IPS-11a (cell line): ENCODE data around the gene CAPN10.

Experiments used
- H3K4me3 ChIP-seq: one replicate; pipeline ENCODE4 v1.5.1; 2013; ENCODE audit warnings: low read depth, low read length, control low read depth

CAPN10 gene

DNA sequence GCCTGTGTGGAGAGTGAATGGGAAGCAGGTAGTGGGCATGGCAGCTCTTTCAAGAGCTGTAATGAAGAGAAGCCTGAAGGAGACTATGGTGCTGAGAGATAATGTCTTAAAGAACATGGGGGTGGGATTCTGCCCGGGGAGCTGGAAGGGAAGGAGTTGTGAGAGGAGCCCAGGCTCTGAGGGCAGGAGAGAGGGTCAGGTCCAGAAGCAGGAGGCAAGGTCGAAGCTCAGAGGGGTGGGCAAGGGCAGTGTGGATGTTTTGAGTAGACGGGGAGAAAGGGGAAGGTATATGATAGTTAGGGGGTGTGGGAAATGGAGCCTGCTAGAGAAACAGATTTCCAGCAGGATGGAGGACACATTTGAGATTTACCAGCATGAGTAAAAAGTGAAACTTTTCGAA, 2.1 kb downstream of the CAPN10 start:
- no peak overlapping the region for H3K4me3 ChIP-seq

DNA sequence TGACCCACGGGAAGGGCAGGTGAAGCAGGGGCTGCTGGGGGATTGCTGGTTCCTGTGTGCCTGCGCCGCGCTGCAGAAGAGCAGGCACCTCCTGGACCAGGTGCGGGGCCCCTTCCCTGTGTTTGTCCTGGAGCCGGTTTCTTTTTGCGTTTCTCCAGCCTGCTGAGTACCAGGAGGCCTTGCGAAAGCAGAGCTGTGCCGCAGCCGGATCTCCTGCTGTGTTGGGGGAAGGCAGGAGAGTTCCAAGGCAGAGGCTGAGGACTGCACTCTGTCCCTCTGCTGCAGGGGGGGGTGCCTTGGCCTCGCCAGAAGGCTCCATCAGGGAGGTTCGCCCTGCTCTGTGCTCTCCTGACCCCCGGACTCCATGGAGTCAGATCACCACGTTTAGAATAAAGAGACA, 2.8 kb downstream of the CAPN10 start:
- no peak overlapping the region for H3K4me3 ChIP-seq

DNA sequence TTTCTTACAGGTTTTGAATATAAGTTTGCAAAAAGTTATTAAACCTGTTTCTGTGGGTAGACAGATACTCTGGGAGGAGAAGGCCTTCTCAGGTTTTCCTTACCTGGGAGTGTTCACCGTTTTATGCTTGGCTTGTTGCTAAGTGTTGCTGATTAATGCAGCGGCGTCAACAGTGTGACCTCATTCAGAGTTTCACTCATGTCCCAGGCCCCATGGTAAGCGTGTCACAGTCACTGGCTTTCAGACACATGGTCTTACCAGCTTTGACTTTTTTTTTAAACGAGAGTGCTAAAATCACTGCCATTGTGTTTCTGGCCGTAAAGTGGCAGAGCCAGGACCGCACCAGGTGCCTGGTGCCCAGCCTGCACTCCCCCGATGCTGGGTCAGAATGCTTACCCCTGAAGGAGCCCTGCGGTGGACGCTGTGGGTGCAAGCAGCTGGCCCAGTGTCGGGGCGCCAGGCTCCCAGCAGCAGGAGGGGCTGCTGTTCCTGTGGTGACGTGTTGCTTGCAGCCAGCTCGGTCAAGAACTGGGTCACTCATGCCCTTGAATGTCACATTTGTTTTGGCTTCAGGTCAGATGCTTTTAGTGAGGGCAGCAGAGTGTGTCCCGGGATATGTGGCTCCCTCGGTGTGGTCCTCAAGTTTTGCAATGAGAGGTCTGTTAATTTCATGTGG, 3.5 kb downstream of the CAPN10 start:
- H3K4me3 ChIP-seq, result no peak overlapping the region

GRCh38 chr2:240590681-240591111, 4.2 kb downstream of the CAPN10 start:
- no peak overlapping the region for H3K4me3 ChIP-seq

DNA sequence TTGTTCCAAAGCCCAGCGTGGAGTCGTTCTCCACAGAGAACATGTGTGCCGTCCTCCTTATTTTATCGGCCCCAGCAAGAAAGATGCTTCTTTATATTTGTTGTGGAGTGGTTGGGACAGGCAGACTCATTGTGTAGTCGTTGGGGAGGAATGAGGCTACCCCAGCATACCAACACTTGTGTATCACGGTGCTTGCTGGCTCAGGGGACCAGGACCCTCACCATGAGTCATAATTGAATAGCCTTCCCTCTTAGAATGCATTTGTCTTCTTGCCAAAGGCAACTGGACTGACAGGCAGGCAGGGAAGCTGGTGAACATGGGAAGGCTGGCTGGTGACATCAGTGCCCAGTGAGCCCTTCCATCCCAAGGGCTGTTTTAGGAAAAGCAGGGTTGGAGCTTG, 4.7 kb downstream of the CAPN10 start:
- no peak overlapping the region for H3K4me3 ChIP-seq

- no peak overlapping the region for H3K4me3 ChIP-seq
These were observed 5.2 kb downstream of the CAPN10 start for GRCh38 chr2:240591784-240592183.

GRCh38 chr2:240593026-240593702, 6.6 kb downstream of the CAPN10 start:
- no peak overlapping the region for H3K4me3 ChIP-seq

DNA sequence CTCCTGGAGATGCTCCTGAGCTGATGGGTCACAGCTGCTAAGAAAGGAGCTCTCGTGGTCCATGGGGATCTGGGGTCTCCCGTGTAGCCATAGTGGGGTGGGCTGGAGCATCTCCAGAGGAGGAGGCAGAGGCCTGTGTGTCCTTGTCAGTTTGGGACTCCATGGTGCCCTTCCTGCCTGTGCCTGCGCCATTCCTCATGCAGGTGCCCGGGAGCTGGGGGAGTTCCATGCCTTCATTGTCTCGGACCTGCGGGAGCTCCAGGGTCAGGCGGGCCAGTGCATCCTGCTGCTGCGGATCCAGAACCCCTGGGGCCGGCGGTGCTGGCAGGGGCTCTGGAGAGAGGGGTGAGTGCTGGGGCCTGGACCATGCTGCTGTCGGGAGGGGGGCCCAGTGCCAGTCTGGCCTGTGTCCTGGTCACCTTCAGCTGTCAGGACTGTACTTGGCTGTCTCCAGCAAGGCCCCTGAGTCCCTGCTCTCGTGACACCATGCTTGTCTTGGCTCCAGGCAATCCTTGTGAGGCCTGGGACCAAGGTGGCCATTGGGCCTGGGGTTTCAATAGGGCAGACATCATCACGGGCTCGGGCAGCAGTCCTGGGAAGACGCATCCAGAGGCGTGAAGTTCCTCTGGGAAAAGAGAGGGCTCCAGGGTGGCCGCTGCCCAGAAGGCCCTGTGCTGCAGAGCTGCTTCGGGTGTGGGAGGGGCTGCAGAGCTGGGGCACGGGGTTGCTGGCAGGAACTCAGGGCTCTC, 7.3 kb downstream of the CAPN10 start:
- H3K4me3 ChIP-seq, result no peak overlapping the region

- H3K4me3 ChIP-seq, result no peak overlapping the region
These were observed 8.2 kb downstream of the CAPN10 start for GRCh38 chr2:240594511-240595380.

DNA sequence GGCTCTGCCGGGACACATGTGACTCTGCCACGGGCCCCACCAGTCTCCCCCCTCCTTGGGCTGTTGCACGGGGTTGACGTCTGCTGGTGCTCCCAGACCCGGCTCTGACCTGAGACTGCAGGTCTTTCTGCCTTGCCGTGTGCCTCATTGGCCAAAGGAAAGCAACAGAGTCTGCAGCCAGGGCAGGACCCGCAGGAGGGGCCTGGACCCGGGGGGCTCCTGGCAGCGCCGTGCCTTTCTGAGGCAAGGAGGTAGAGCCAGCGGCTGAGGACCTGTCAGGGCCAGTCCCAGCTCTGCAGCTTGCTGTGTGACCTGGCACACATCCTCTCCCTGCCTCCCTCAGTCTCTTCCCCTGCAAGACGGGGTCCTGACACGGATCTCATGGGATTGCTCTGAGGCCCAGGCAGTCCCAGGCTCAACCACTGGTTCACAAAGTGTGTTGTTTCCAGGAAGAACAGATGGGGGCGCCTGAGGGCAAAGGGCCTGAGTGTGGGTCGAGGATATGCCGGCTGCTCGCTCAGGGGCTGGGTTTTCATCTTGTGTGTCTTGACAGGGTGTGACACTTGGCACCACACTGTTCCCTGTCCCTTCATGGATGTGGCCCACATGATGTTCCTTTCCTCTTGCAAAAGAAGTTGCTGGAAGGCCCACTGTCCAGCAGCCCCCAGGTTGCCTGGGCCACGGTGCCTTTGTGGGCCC, 9.0 kb downstream of the CAPN10 start:
- H3K4me3 ChIP-seq, result no peak overlapping the region

DNA sequence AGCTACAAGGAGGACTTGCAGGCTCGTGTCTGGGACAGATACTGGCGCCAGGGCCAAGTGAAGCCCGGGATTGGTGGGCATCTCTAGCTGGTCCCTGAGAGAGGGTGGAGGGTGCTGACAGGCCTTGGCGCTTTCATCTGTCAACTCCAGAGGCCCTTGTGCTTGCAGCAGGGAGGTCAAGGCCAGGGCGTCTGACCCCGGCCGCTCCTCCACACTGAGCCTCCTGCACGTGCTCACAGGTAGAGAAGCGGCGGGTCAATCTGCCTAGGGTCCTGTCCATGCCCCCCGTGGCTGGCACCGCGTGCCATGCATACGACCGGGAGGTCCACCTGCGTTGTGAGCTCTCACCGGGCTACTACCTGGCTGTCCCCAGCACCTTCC, 9.5 kb downstream of the CAPN10 start:
- H3K4me3 ChIP-seq, result no peak overlapping the region

- no peak overlapping the region for H3K4me3 ChIP-seq
These were observed 10.0 kb downstream of the CAPN10 start for GRCh38 chr2:240596491-240596931.

DNA sequence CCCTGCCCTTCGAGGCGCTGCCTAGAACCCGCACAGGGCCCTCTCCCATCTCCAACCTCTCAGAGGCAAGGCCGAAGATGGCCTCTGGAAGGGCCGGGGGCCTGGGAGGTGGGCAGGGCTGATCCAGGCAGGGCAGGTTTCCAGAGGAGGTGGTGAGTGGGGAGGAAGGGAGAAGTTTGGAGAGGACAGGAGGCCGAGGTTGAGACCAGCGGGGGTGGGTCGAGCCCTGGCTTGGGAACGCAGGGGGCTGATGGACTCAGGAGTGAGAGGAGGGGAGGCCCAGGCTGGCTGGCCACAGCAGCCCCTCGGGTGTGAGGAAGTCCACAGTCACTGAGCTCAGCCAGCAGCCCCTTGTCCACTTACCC, 10.5 kb downstream of the CAPN10 start:
- no peak overlapping the region for H3K4me3 ChIP-seq

GRCh38 chr2:240597419-240598181, 11.1 kb downstream of the CAPN10 start:
- no peak overlapping the region for H3K4me3 ChIP-seq

GRCh38 chr2:240598311-240598911, 11.9 kb downstream of the CAPN10 start:
- H3K4me3 ChIP-seq, result no peak overlapping the region

- H3K4me3 ChIP-seq, result no peak overlapping the region
These were observed 12.6 kb downstream of the CAPN10 start for GRCh38 chr2:240599141-240599583.

- no peak overlapping the region for H3K4me3 ChIP-seq
These were observed 14.0 kb downstream of the CAPN10 start for GRCh38 chr2:240600451-240600961.

DNA sequence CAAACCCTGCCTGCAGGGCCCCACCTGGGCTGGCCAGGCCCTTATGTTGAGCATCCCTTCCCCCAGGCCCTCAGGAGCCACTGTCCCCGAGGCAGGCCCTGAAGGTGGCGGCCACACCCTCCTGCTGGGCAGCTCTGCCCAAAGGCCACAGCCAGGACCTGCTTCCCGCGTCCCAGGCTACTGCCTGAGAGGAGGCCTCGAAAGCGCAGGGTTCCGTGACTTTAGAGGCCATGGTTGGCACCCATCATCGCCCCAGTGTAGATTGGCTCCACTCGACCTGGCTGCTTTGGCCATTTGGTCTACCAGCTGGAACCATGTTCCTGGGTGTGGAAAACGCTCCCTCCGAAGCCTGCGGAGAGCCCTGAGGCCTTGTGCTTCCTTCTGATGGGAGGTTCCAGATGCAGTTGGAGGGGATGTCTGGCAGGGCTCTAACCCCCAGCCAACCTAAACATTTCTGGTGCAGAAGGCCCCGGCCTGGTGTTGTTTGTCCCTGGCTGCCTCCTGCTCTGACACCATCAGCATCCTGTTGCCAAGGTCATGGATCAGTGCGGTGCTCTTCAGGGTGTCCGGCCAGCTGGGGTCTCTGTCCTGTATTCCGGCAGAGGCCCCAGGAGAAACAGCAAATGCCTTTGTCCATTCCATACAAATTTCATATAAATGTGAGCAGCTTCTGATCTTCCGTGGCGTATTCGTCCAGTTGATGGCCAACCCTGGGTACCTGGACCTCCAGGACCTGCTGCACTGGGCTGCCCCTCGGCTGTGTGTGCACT, 14.7 kb downstream of the CAPN10 start:
- H3K4me3 ChIP-seq, result no peak overlapping the region
